GM21717 (cell line): ENCODE measurements around the gene PTH1R.

Experiments used
- ATAC-seq: cut with Tn5 transposase; IDR thresholded peaks from one replicate; pipeline ENCODE4 v1.9.1; 2021; ENCODE audit warnings: mild to moderate bottlenecking, moderate library complexity; ENCODE audit not compliant: unreplicated experiment

Gene PTH1R

GRCh38 chr3:46881596-46882376 is 4.3 kb downstream of the PTH1R start:
- ATAC-seq = no peak

- no peak for ATAC-seq
Measured at GRCh38 chr3:46882377-46883053, 5.0 kb downstream of the PTH1R start.

GRCh38 chr3:46883054-46883829 is 5.7 kb downstream of the PTH1R start:
- no peak for ATAC-seq

- no peak for ATAC-seq
Measured at GRCh38 chr3:46883830-46884185, 6.3 kb downstream of the PTH1R start.

GRCh38 chr3:46884427-46884826 is 6.9 kb downstream of the PTH1R start:
- ATAC-seq = no peak

- ATAC-seq = no peak
Measured at GRCh38 chr3:46884929-46885328, 7.4 kb downstream of the PTH1R start.

- ATAC-seq = no peak
Measured at GRCh38 chr3:46885612-46886011, 8.1 kb downstream of the PTH1R start.

GRCh38 chr3:46887980-46888494 is 10.5 kb downstream of the PTH1R start:
- ATAC-seq = no peak

GRCh38 chr3:46888705-46889104 is 11.2 kb downstream of the PTH1R start:
- ATAC-seq = no peak

- ATAC-seq = no peak
Measured at GRCh38 chr3:46889381-46890110, 12.0 kb downstream of the PTH1R start.

GRCh38 chr3:46890132-46890531 is 12.6 kb downstream of the PTH1R start:
- ATAC-seq = no peak

- no peak for ATAC-seq
Measured at GRCh38 chr3:46891132-46891531, 13.6 kb downstream of the PTH1R start.

- ATAC-seq = no peak
Measured at GRCh38 chr3:46892285-46893145, 15.0 kb downstream of the PTH1R start.

GRCh38 chr3:46893146-46893748 is 15.7 kb downstream of the PTH1R start:
- ATAC-seq = no peak

GRCh38 chr3:46893763-46894162 is 16.2 kb downstream of the PTH1R start:
- ATAC-seq = no peak

GRCh38 chr3:46894256-46894655 is 16.7 kb downstream of the PTH1R start:
- no peak for ATAC-seq

GRCh38 chr3:46895204-46895660 is 17.7 kb downstream of the PTH1R start:
- ATAC-seq = no peak

GRCh38 chr3:46895761-46896160 is 18.2 kb downstream of the PTH1R start:
- ATAC-seq = no peak

- ATAC-seq = no peak
Measured at GRCh38 chr3:46896386-46896785, 18.9 kb downstream of the PTH1R start.
